HFFc6 (cell line): Measurements from ENCODE around the gene TMIGD3. TPM values are rescaled to one million over a fixed set of nuclear protein-coding genes. Genes with fewer than 3 reads are reported as not detected.

Experiments
- DNase-seq: peaks from one replicate; pipeline ENCODE4 v3.0.0-alpha.2; 2018
- H3K27ac Mint-ChIP-seq: 2 replicates; pipeline ENCODE4 v1.8.0; 2020; ENCODE audit warnings: mild to moderate bottlenecking, mixed read lengths
- H3K27me3 Mint-ChIP-seq: 2 replicates; pipeline ENCODE4 v1.8.0; 2021; ENCODE audit warnings: mild to moderate bottlenecking, moderate library complexity, mixed read lengths; ENCODE audit not compliant: insufficient read depth
- H3K36me3 Mint-ChIP-seq: 2 replicates; pipeline ENCODE4 v1.8.0; 2021; ENCODE audit warnings: low read depth, mixed read lengths
- H3K4me1 Mint-ChIP-seq: 2 replicates; pipeline ENCODE4 v1.8.0; 2020; ENCODE audit warnings: low read depth, mixed read lengths
- H3K4me3 Mint-ChIP-seq: 2 replicates; pipeline ENCODE4 v1.8.0; 2020; ENCODE audit warnings: mild to moderate bottlenecking, moderate library complexity, mixed read lengths
- H3K9me3 Mint-ChIP-seq: 2 replicates; pipeline ENCODE4 v1.8.0; 2020; ENCODE audit warnings: mild to moderate bottlenecking, mixed read lengths
- CTCF ChIP-seq: fragments of 200-600 bp; sonication (generic); IDR thresholded peaks from 2 replicates; pipeline ENCODE4 v1.5.0; 2021; ENCODE audit warnings: antibody characterized with exemption, mild to moderate bottlenecking
- total RNA-seq, 6 experiments: library from RNA; stranded (reverse); fragmentation: NEBNext Ultra II Directional; extraction: Animal tissue kit (Norgen Biotek cat#: 25700); gene quantifications; 2 replicates in 1 of 6; 3 replicates in 5 of 6; pipeline ENCODE4 v1.2.3, GENCODE V29; 2021

TMIGD3 gene
- total RNA-seq, 6 experiments from 2014 or later: not detected

- no peak for TF ChIP-seq CTCF
- Mint-ChIP-seq H3K4me1 (peaks cover 27% of the 10 kb centered on the region), H3K9me3 (no peaks in the 10 kb centered on the region), H3K36me3 (peaks cover 47% of the 10 kb centered on the region), H3K27me3 (peaks cover 8% of the 10 kb centered on the region), H3K4me3 (no peak overlapping the region), H3K27ac (no peak overlapping the region)
- DNase-seq: no peak
Measured at GRCh38 chr1:111452581-111452980, 50.9 kb downstream of the TMIGD3 start.

- H3K27me3 Mint-ChIP-seq: peaks cover 8% of the 10 kb centered on the region
- TF ChIP-seq CTCF: no peak
Measured at GRCh38 chr1:111450185-111450584, 53.2 kb downstream of the TMIGD3 start.

GRCh38 chr1:111449703-111450017 is 53.8 kb downstream of the TMIGD3 start:
- H3K9me3 Mint-ChIP-seq: no peaks in the 10 kb centered on the region
- no peak for TF ChIP-seq CTCF
- peaks cover 8% of the 10 kb centered on the region for H3K27me3 Mint-ChIP-seq
- peaks cover 52% of the 10 kb centered on the region for H3K36me3 Mint-ChIP-seq
- H3K4me1 Mint-ChIP-seq: peaks cover 44% of the 10 kb centered on the region
- no peak for DNase-seq
- peak overlapping the region; percentile 99 for H3K27ac Mint-ChIP-seq
- peak overlapping the region; percentile 100 for H3K4me3 Mint-ChIP-seq

More at GRCh38 chr1:111450185-111450584, 53.2 kb downstream of the TMIGD3 start:
- Mint-ChIP-seq H3K4me3 (peak overlapping the region; percentile 100), H3K9me3 (no peaks in the 10 kb centered on the region), H3K27ac (peak overlapping the region; percentile 99), H3K36me3 (peaks cover 52% of the 10 kb centered on the region), H3K4me1 (peaks cover 44% of the 10 kb centered on the region)
- DNase-seq: no peak

- DNase-seq: peak; percentile 100
- H3K27me3 Mint-ChIP-seq: peaks cover 8% of the 10 kb centered on the region
- peak within 1 kb of the TSS; percentile 100 for H3K4me3 Mint-ChIP-seq
- peaks cover 52% of the 10 kb centered on the region for H3K36me3 Mint-ChIP-seq
- no peaks in the 10 kb centered on the region for H3K9me3 Mint-ChIP-seq
- peaks cover 45% of the 10 kb centered on the region for H3K4me1 Mint-ChIP-seq
- H3K27ac Mint-ChIP-seq: peak within 1 kb of the TSS; percentile 99
- TF ChIP-seq CTCF: peak; percentile 34; the same call in 1 of the 2 replicates
Measured at GRCh38 chr1:111448918-111449702, 54.3 kb downstream of the TMIGD3 start, which contains the start of the genes ATP5PB and WDR77. ATP5PB (plus strand) TSS chr1:111449464; CDS start chr1:111449542, 78 bp downstream. WDR77 (minus strand) TSS chr1:111449256; CDS start chr1:111449169, 87 bp downstream.

- H3K27me3 Mint-ChIP-seq: peaks cover 8% of the 10 kb centered on the region
- H3K27ac Mint-ChIP-seq: peak overlapping the region; percentile 99
- H3K9me3 Mint-ChIP-seq: no peaks in the 10 kb centered on the region
- TF ChIP-seq CTCF: no peak
- DNase-seq: no peak
- peaks cover 52% of the 10 kb centered on the region for H3K36me3 Mint-ChIP-seq
- peaks cover 51% of the 10 kb centered on the region for H3K4me1 Mint-ChIP-seq
- H3K4me3 Mint-ChIP-seq: peak overlapping the region; percentile 100
Measured at GRCh38 chr1:111448482-111448917, 54.9 kb downstream of the TMIGD3 start.
